HEK293 (cell line): ENCODE measurements around the gene CENPO.

Experiments
- CTCF ChIA-PET: fragments of 350-600 bp; formaldehyde crosslinking; extraction: SDS; loops from one replicate; lab custom pipeline; 2021; ENCODE audit warnings: antibody characterized with exemption; lab: Yijun Ruan, JAX
- POLR2A ChIA-PET: fragments of 300-600 bp; formaldehyde crosslinking; extraction: SDS; loops from one replicate; lab custom pipeline; 2020; ENCODE audit warnings: antibody characterized with exemption, inconsistent platforms; lab: Yijun Ruan, JAX
- H3K27ac ChIP-seq: fragments of 200-500 bp; sonication (Bioruptor generic); 2 replicates; pipeline ENCODE4 v1.5.1; 2014; ENCODE audit warnings: low read depth, low read length, control low read depth, inconsistent platforms; ENCODE audit errors: extremely low read depth
- H3K36me3 ChIP-seq, 2 experiments: fragments of 200-500 bp in 1 of 2; sonication (Bioruptor generic) in 1 of 2; 1 replicate in 1 of 2; 2 replicates in 1 of 2; pipeline ENCODE4 v1.5.1; 2014 to 2017; ENCODE audit warnings: inconsistent platforms in 2 of 2, low read length in 2 of 2; ENCODE audit not compliant: control insufficient read depth in 2 of 2, insufficient read depth in 1 of 2
- H3K4me1 ChIP-seq: fragments of 200-500 bp; sonication (Bioruptor generic); 2 replicates; pipeline ENCODE4 v1.5.1; 2014; ENCODE audit warnings: mild to moderate bottlenecking, low read length, inconsistent platforms; ENCODE audit not compliant: control insufficient read depth, insufficient read depth
- H3K4me3 ChIP-seq: 2 replicates; pipeline ENCODE4 v1.5.1; 2011; ENCODE audit warnings: low read depth, mild to moderate bottlenecking, control low read depth, low read length, moderate library complexity
- H3K9me3 ChIP-seq: fragments of 200-500 bp; sonication (Bioruptor generic); 2 replicates; pipeline ENCODE4 v1.5.1; 2014; ENCODE audit warnings: low read depth, low read length, inconsistent platforms; ENCODE audit not compliant: control insufficient read depth, insufficient read depth
- ATF2 ChIP-seq: fragments of 450-650 bp; formaldehyde crosslinking; IDR thresholded peaks from 2 replicates; pipeline ENCODE4 v1.5.1; 2016; ENCODE audit warnings: missing biosample characterization, missing genetic modification characterization, low read depth
- GLIS1 ChIP-seq: fragments of 450-650 bp; formaldehyde crosslinking; IDR thresholded peaks from 2 replicates; pipeline ENCODE4 v1.5.1; 2016; ENCODE audit warnings: missing biosample characterization, missing genetic modification characterization
- KLF16 ChIP-seq: fragments of 450-650 bp; formaldehyde crosslinking; IDR thresholded peaks from 2 replicates; pipeline ENCODE4 v1.5.1; 2017; ENCODE audit warnings: missing biosample characterization, missing genetic modification characterization
- KLF8 ChIP-seq: fragments of 450-650 bp; formaldehyde crosslinking; IDR thresholded peaks from 2 replicates; pipeline ENCODE4 v1.5.1; 2016; ENCODE audit warnings: missing biosample characterization, missing genetic modification characterization
- SP7 ChIP-seq: fragments of 450-650 bp; formaldehyde crosslinking; IDR thresholded peaks from 2 replicates; pipeline ENCODE4 v1.5.1; 2016; ENCODE audit warnings: missing biosample characterization, missing genetic modification characterization
- TRIM28 ChIP-seq: IDR thresholded peaks from 2 replicates; pipeline ENCODE4 v1.6.1; 2011; ENCODE audit warnings: low read length, control low read depth, borderline replicate concordance
- WT1 ChIP-seq: fragments of 450-650 bp; formaldehyde crosslinking; IDR thresholded peaks from 2 replicates; pipeline ENCODE4 v1.5.1; 2016; ENCODE audit warnings: missing biosample characterization, missing genetic modification characterization
- ZFHX2 ChIP-seq: fragments of 450-650 bp; formaldehyde crosslinking; conservative IDR thresholded peaks from 2 replicates; pipeline ENCODE4 v1.5.1; 2016; ENCODE audit warnings: missing biosample characterization, missing genetic modification characterization
- ZIC2 ChIP-seq: fragments of 450-650 bp; formaldehyde crosslinking; IDR thresholded peaks from 2 replicates; pipeline ENCODE4 v1.5.1; 2016; ENCODE audit warnings: missing biosample characterization, missing genetic modification characterization
- ZNF112 ChIP-seq: fragments of 450-650 bp; formaldehyde crosslinking; IDR thresholded peaks from 2 replicates; pipeline ENCODE4 v1.5.0; 2017; ENCODE audit warnings: missing biosample characterization, missing genetic modification characterization
- ZNF16 ChIP-seq: fragments of 450-650 bp; formaldehyde crosslinking; IDR thresholded peaks from 2 replicates; pipeline ENCODE4 v1.5.1; 2016; ENCODE audit warnings: low read depth, missing biosample characterization, missing genetic modification characterization
- ZNF202 ChIP-seq: fragments of 450-650 bp; formaldehyde crosslinking; IDR thresholded peaks from 2 replicates; pipeline ENCODE4 v1.5.1; 2016; ENCODE audit warnings: missing biosample characterization, missing genetic modification characterization, borderline replicate concordance
- ZNF223 ChIP-seq: fragments of 450-650 bp; formaldehyde crosslinking; IDR thresholded peaks from 2 replicates; pipeline ENCODE4 v1.5.1; 2016; ENCODE audit warnings: missing biosample characterization, missing genetic modification characterization
- ZNF248 ChIP-seq: fragments of 450-650 bp; formaldehyde crosslinking; IDR thresholded peaks from 2 replicates; pipeline ENCODE4 v1.5.1; 2017; ENCODE audit warnings: missing biosample characterization, missing genetic modification characterization
- ZNF324 ChIP-seq: fragments of 450-650 bp; formaldehyde crosslinking; IDR thresholded peaks from 2 replicates; pipeline ENCODE4 v1.5.1; 2016; ENCODE audit warnings: missing biosample characterization, missing genetic modification characterization
- ZNF341 ChIP-seq: fragments of 450-650 bp; formaldehyde crosslinking; IDR thresholded peaks from 2 replicates; pipeline ENCODE4; 2016; ENCODE audit warnings: low read depth, missing biosample characterization, missing genetic modification characterization
- ZNF391 ChIP-seq: fragments of 450-650 bp; formaldehyde crosslinking; IDR thresholded peaks from 2 replicates; pipeline ENCODE4 v1.5.1; 2016; ENCODE audit warnings: low read depth, missing biosample characterization, missing genetic modification characterization, borderline replicate concordance
- ZNF404 ChIP-seq: fragments of 450-650 bp; formaldehyde crosslinking; IDR thresholded peaks from 2 replicates; pipeline ENCODE4 v1.5.1; 2017; ENCODE audit warnings: missing biosample characterization, missing genetic modification characterization
- ZNF610 ChIP-seq: fragments of 450-650 bp; formaldehyde crosslinking; IDR thresholded peaks from 2 replicates; pipeline ENCODE4 v1.5.1; 2016; ENCODE audit warnings: missing biosample characterization, missing genetic modification characterization, borderline replicate concordance
- ZNF621 ChIP-seq: fragments of 450-650 bp; formaldehyde crosslinking; IDR thresholded peaks from 2 replicates; pipeline ENCODE4 v1.5.1; 2017; ENCODE audit warnings: missing biosample characterization, missing genetic modification characterization
- ZNF629 ChIP-seq: fragments of 450-650 bp; formaldehyde crosslinking; IDR thresholded peaks from 2 replicates; pipeline ENCODE4 v1.5.1; 2017; ENCODE audit warnings: missing biosample characterization, missing genetic modification characterization
- ZNF658 ChIP-seq: fragments of 450-650 bp; formaldehyde crosslinking; IDR thresholded peaks from 2 replicates; pipeline ENCODE4; 2016; ENCODE audit warnings: missing biosample characterization, missing genetic modification characterization
- TF ChIP-seq, protein P1 (sequence below): fragments of 450-650 bp; formaldehyde crosslinking; IDR thresholded peaks from 2 replicates; pipeline ENCODE4 v1.5.1; 2016; ENCODE audit warnings: missing biosample characterization, missing genetic modification characterization
- TF ChIP-seq, protein P2 (sequence below): fragments of 450-650 bp; formaldehyde crosslinking; IDR thresholded peaks from 2 replicates; pipeline ENCODE4 v1.5.1; 2017; ENCODE audit warnings: missing biosample characterization, missing genetic modification characterization

CENPO gene

GRCh38 chr2:24768601-24769000, 24.6 kb upstream of the CENPO start (continued):
- TF ChIP-seq KLF16 (tag by site-specific recombination), result no peak
- no peak for TF ChIP-seq ZNF621 (tag by site-specific recombination)
- no peak for TF ChIP-seq ZNF324 (tag by site-specific recombination)
- TF ChIP-seq ZNF16 (tag by site-specific recombination), result no peak
- TF ChIP-seq ZNF223, result no peak
- TF ChIP-seq, protein P1, sequence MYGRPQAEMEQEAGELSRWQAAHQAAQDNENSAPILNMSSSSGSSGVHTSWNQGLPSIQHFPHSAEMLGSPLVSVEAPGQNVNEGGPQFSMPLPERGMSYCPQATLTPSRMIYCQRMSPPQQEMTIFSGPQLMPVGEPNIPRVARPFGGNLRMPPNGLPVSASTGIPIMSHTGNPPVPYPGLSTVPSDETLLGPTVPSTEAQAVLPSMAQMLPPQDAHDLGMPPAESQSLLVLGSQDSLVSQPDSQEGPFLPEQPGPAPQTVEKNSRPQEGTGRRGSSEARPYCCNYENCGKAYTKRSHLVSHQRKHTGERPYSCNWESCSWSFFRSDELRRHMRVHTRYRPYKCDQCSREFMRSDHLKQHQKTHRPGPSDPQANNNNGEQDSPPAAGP (tag by site-specific recombination), result no peak
- no peak for TF ChIP-seq ZFHX2 (tag by site-specific recombination)

DNA sequence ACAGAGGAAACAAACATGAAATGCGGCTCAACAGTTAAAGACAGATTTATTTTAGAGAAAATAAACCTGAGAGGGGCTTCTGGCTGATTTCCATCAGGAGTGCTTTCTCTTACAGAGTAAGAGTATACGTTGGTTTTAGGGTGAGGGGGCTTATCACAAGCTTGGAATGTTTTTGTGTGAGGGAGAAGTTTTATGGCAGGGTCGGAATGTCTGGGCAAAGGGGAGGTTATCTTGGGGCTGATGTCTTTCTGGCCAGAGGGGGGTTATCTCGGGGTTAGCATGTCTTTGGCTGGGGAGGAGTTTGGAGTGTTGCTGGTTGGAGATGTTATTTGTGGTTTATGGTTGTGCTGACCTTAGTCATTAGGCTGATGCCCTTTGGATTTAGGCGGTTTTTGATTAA, 22.2 kb upstream of the CENPO start:
- no peak overlapping the region for H3K4me3 ChIP-seq
- ChIA-PET CTCF (interaction anchor here (1.6 kb wide), 1 partner anchor 10 kb away, joined by 3 read pairs; no protein-coding TSS in a partner anchor), POLR2A (no interaction called here)
- no peak overlapping the region for H3K27ac ChIP-seq
- no peaks in the 10 kb centered on the region for H3K4me1 ChIP-seq
- peaks cover 0 to 18% of the 10 kb centered on the region in 2 experiments; a peak in 1 of 3 replicates for H3K36me3 ChIP-seq
- TF ChIP-seq, protein P2, sequence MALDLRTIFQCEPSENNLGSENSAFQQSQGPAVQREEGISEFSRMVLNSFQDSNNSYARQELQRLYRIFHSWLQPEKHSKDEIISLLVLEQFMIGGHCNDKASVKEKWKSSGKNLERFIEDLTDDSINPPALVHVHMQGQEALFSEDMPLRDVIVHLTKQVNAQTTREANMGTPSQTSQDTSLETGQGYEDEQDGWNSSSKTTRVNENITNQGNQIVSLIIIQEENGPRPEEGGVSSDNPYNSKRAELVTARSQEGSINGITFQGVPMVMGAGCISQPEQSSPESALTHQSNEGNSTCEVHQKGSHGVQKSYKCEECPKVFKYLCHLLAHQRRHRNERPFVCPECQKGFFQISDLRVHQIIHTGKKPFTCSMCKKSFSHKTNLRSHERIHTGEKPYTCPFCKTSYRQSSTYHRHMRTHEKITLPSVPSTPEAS (tag by site-specific recombination), result no peak
- TF ChIP-seq ZNF404 (no peak), ZNF629 (tag by site-specific recombination) (no peak), WT1 (tag by site-specific recombination) (no peak), KLF8 (tag by site-specific recombination) (no peak), ZNF391 (tag by site-specific recombination) (no peak), ZNF341 (no peak), ZNF658 (tag by site-specific recombination) (no peak), SP7 (tag by site-specific recombination) (no peak), ZNF610 (tag by site-specific recombination) (no peak), ZNF324 (tag by site-specific recombination) (no peak), ATF2 (tag by site-specific recombination) (no peak), ZNF112 (tag by site-specific recombination) (no peak), ZNF248 (tag by site-specific recombination) (no peak)
- H3K9me3 ChIP-seq, result no peaks in the 10 kb centered on the region

DNA sequence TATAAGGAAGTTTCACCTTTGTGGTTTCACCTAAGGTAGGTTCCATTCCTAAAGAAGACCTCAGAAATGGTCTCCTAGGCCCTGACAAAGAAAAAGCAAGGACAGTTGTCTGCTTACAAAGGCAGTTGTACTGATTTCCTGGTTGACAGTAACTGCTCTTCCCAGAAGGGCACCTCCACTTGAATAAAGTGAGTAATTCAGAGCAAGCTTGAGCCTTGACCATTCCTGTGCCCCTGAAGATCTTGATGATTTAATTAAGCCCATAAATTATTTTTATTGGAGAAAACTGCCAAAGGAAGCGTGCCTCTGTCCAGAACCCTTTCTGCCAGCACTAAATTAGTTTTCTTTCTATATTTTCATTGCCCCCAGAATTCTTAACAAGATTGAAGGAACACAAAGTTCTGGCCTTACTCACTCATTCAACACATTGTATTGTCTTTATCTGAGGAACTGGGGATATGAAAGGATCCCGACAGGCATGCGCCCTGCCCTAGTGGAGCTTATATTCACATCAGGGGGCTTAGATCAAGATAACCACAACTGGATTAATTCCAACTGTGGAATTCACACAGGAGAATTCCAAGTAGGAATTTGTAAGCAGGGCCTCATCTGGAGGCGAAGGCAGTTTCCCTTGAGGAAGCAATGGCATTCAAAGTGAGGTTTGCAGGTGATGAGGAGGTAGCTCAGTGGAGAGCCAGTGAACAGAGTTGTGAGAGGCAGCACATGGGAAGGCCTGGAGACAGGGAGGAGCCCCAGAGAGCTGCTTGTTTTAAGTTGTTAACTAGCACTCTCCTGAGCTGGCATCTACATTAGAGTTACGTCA, 21.2 kb upstream of the CENPO start:
- peak; percentile 69 for TF ChIP-seq GLIS1 (tag by site-specific recombination)
- peak; percentile 70; the same call in 1 of the 2 replicates for TF ChIP-seq TRIM28
- TF ChIP-seq ZNF202 (tag by site-specific recombination), result no peak
- peak; percentile 42; the same call in 1 of the 2 replicates for TF ChIP-seq ZIC2 (tag by site-specific recombination)
- Histone ChIP-seq H3K27ac (no peak overlapping the region), H3K9me3 (no peaks in the 10 kb centered on the region), H3K4me3 (no peak overlapping the region), H3K4me1 (no peaks in the 10 kb centered on the region), H3K36me3 (peaks cover 0 to 18% of the 10 kb centered on the region in 2 experiments; a peak in 1 of 3 replicates)
- CTCF ChIA-PET, result interaction anchor here (0.6 to 1.0 kb wide), 3 partner anchors 12 to 229 kb away, joined by 3 to 4 read pairs (median 3); no protein-coding TSS in a partner anchor
- POLR2A ChIA-PET, result interaction anchor here (1.0 kb wide), 1 partner anchor 21 kb away, joined by 5 read pairs; the partner anchor contains the start of genes CENPO and PTRHD1
